Prostate gland (tissue), 2 donors: ENCODE measurements around the gene PVALB. TPM values are rescaled to one million over a fixed set of nuclear protein-coding genes. Genes with fewer than 3 reads are reported as not detected.

ENCODE experiments used
- DNase-seq: peaks from one replicate; pipeline ENCODE4 v3.0.0-alpha.2; 2019; ENCODE audit warnings: low spot score
- H3K27ac ChIP-seq, 2 donors: fragments of 200-600 bp; sonication (generic); 2 replicates each; pipeline ENCODE4 v1.5.1; 2017 to 2019
- H3K27me3 ChIP-seq: fragments of 200-600 bp; sonication (generic); replicated peaks from 2 replicates; pipeline ENCODE4 v1.5.1; 2019; ENCODE audit not compliant: insufficient read depth
- H3K36me3 ChIP-seq, 2 donors: fragments of 200-600 bp; sonication (generic); 1 replicate in 1 of 2; 2 replicates in 1 of 2; pipeline versions ENCODE4 v1.5.1 to v1.8.1; 2017 to 2019
- H3K4me1 ChIP-seq: fragments of 200-600 bp; sonication (generic); replicated peaks from 2 replicates; pipeline ENCODE4 v1.5.1; 2019
- H3K4me3 ChIP-seq, 2 donors: fragments of 200-600 bp; sonication (generic); 2 replicates each; pipeline ENCODE4 v1.5.1; 2017 to 2019
- H3K9me3 ChIP-seq: fragments of 200-600 bp; sonication (generic); 2 replicates; pipeline ENCODE4 v1.5.1; 2017
- CTCF ChIP-seq, 4 experiments: fragments of 200-600 bp in 2 of 4; fragments of 450-650 bp in 2 of 4; sonication (generic) in 2 of 4; IDR thresholded peaks; 1 replicate in 3 of 4; 2 replicates in 1 of 4; pipeline ENCODE4 v1.5.1; 2016 to 2019; ENCODE audit warnings: antibody characterized with exemption in 4 of 4, mild to moderate bottlenecking in 2 of 4, moderate library complexity in 2 of 4
- POLR2A ChIP-seq: fragments of 450-650 bp; IDR thresholded peaks from one replicate; pipeline ENCODE4 v1.6.1; 2016; ENCODE audit warnings: antibody characterized with exemption, mild to moderate bottlenecking
- POLR2AphosphoS5 ChIP-seq: sonication (generic); formaldehyde crosslinking; IDR thresholded peaks from one replicate; pipeline ENCODE4 v1.6.1; 2017; ENCODE audit warnings: antibody characterized with exemption
- WGBS: methylation state at CpG from one replicate; pipeline ENCODE4 v1.1.5; 2018; 5-methylcytosine and 5-hydroxymethylcytosine counted together
- intact Hi-C: fragments of 100-400 bp; cut with DNase I; formaldehyde crosslinking; loops from one replicate; pipeline ENCODE4 v1.14.2; 2022
- total RNA-seq, 2 donors: library from RNA; depleted of rRNA; stranded (reverse); fragments of >200 nt; gene quantifications; one replicate each; pipeline ENCODE4 v1.1.0, GENCODE V29; 2016

The PVALB gene
- total RNA-seq, 2 donors from 2014 or later: 3.1 TPM; not detected in 1

GRCh38 chr22:36862251-36863242 is 45.7 kb upstream of the PVALB start:
- DNase-seq: no peak
- intact Hi-C loops: no loop called here
- H3K36me3 ChIP-seq: no peaks in the 10 kb centered on the region
- no peak overlapping the region for H3K27ac ChIP-seq
- 89% methylated on average over 26 of the region's 26 CpGs for WGBS
- H3K4me1 ChIP-seq: no peaks in the 10 kb centered on the region
- TF ChIP-seq POLR2A: no peak
- TF ChIP-seq POLR2AphosphoS5: no peak
- no peak for TF ChIP-seq CTCF (IDR thresholded peaks at IDR 0.05)
- no peaks in the 10 kb centered on the region for H3K9me3 ChIP-seq
- H3K27me3 ChIP-seq: peaks cover 8% of the 10 kb centered on the region
- H3K4me3 ChIP-seq: no peak overlapping the region

DNA sequence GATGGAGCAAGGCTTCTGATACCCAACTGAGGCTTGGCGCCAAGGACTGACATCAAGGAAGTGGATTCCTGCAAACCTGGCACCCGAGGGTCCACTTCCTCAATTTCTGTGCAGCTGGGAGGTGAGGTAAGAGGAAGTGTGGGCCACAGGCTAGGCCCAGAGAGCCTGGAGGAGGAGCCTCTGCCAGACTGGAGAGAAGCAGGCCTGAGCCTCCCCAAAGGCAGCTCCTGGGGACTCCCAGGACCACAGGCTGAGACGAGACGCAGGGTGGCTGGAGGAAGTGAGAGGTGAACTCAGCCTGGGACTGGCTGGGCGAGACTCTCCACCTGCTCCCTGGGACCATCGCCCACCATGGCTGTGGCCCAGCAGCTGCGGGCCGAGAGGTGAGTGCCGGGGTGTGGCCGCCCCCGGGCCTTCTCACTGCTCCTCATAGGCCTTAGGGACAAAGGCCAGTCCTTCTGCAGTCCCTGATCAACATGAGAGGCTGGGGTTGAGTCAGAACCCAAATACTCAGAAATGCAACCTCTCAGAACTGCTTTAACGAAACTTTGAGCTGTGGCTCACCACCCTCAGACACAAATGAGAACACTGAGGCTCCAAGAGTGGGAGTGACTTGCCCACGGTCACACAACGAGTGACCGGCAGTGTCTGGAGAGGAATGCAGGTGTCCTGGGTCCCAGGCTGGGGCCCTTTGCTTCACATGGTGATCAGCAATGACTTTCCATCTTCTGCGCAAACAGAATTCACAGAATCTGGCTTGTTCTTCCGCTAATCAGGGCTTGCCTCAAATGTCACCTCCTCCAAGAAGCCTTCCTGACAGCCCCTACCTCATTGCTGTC is 44.2 kb upstream of the PVALB start, which contains the start of gene NCF4:
Gene NCF4, plus strand, starts transcription at position 186 of the 839 bp plus-strand sequence. Its CDS starts 166 bp downstream, at position 352.
- Histone ChIP-seq H3K4me1 (no peaks in the 10 kb centered on the region), H3K4me3 (no peak within 1 kb of the TSS), H3K9me3 (no peaks in the 10 kb centered on the region), H3K27me3 (peaks cover 4% of the 10 kb centered on the region), H3K27ac (peak within 1 kb of the TSS; percentile 8 to 14), H3K36me3 (no peaks in the 10 kb centered on the region)
- WGBS: 65% methylated on average over 17 of the region's 17 CpGs
- intact Hi-C loops: no loop called here
- peak; percentile 24 for DNase-seq
- TF ChIP-seq POLR2A: no peak
- TF ChIP-seq POLR2AphosphoS5: no peak
- no peak for TF ChIP-seq CTCF (IDR thresholded peaks at IDR 0.05)

- Histone ChIP-seq H3K36me3 (no peaks in the 10 kb centered on the region), H3K27ac (peak overlapping the region; percentile 8 to 14), H3K4me1 (no peaks in the 10 kb centered on the region), H3K9me3 (no peaks in the 10 kb centered on the region), H3K4me3 (no peak overlapping the region), H3K27me3 (no peaks in the 10 kb centered on the region)
- no peak for DNase-seq
- no peak for TF ChIP-seq CTCF (IDR thresholded peaks at IDR 0.05)
- TF ChIP-seq POLR2A: no peak
- no peak for TF ChIP-seq POLR2AphosphoS5
- intact Hi-C loops: no loop called here
- 91% methylated on average over 2 of the region's 2 CpGs for WGBS
These were observed 43.6 kb upstream of the PVALB start for GRCh38 chr22:36860438-36860820.

- H3K27me3 ChIP-seq: no peaks in the 10 kb centered on the region
- H3K4me3 ChIP-seq: no peak overlapping the region
- 39% methylated on average over 6 of the region's 6 CpGs for WGBS
- TF ChIP-seq CTCF (IDR thresholded peaks at IDR 0.05) (peak in 2 of 4 experiments; percentile 28 to 47), POLR2AphosphoS5 (peak; percentile 87), POLR2A (no peak)
- DNase-seq: peak; percentile 63
- peak overlapping the region; percentile 8 to 14 for H3K27ac ChIP-seq
- intact Hi-C loops: no loop called here
- H3K4me1 ChIP-seq: no peaks in the 10 kb centered on the region
- no peaks in the 10 kb centered on the region for H3K9me3 ChIP-seq
- no peaks in the 10 kb centered on the region for H3K36me3 ChIP-seq
These were observed 43.2 kb upstream of the PVALB start for GRCh38 chr22:36860017-36860416.
